ENCODE data around the gene RABL6. TPM values are rescaled to one million over a fixed set of nuclear protein-coding genes. Genes with fewer than 3 reads are reported as not detected.
"Not testable (repeated sequence)": the region's sequence is repeated elsewhere in the genome, so short reads cannot be mapped to it uniquely, and the experiment has no call there.

The RABL6 gene
- total and polyA plus RNA-seq, 2 donors (not counting 1 experiment from before 2014, with no cell fraction given): 36.8 to 59.6 TPM

GRCh38 chr9:136832581-136832980 lies 24.8 kb downstream of the RABL6 start:
- no peaks in the 10 kb centered on the region for H3K79me2 ChIP-seq (ENCODE audit: control insufficient read depth, insufficient read depth, low read length)
- no peak overlapping the region for H3K4me2 ChIP-seq (ENCODE audit: extremely low read depth, insufficient read depth, low read length)
- no peaks in the 10 kb centered on the region for H4K20me1 ChIP-seq (ENCODE audit: control insufficient read depth, extremely low read depth, insufficient read depth, low read length)
- DNase-seq (ENCODE audit: low read depth in 2 of 2): no peak
- H2AFZ ChIP-seq (ENCODE audit: low read length): no peak overlapping the region
- H3K9me3 ChIP-seq (ENCODE audit: control insufficient read depth, insufficient read depth, low read depth, low read length): no peaks in the 10 kb centered on the region
- peaks cover 23% of the 10 kb centered on the region for H3K36me3 ChIP-seq (ENCODE audit: control insufficient read depth, insufficient read depth, low read length)
- no peaks in the 10 kb centered on the region for H3K4me1 ChIP-seq (ENCODE audit: control insufficient read depth, extremely low read depth, insufficient read depth, low read length)
- TF ChIP-seq, protein P1, sequence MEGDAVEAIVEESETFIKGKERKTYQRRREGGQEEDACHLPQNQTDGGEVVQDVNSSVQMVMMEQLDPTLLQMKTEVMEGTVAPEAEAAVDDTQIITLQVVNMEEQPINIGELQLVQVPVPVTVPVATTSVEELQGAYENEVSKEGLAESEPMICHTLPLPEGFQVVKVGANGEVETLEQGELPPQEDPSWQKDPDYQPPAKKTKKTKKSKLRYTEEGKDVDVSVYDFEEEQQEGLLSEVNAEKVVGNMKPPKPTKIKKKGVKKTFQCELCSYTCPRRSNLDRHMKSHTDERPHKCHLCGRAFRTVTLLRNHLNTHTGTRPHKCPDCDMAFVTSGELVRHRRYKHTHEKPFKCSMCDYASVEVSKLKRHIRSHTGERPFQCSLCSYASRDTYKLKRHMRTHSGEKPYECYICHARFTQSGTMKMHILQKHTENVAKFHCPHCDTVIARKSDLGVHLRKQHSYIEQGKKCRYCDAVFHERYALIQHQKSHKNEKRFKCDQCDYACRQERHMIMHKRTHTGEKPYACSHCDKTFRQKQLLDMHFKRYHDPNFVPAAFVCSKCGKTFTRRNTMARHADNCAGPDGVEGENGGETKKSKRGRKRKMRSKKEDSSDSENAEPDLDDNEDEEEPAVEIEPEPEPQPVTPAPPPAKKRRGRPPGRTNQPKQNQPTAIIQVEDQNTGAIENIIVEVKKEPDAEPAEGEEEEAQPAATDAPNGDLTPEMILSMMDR (conservative IDR thresholded peaks at IDR 0.05 in 1 of 2, IDR thresholded peaks at IDR 0.05 in 1 of 2; ENCODE audit: low read depth in 1 of 2, low read length in 2 of 2): no peak
- no peak for TF ChIP-seq EZH2 (IDR thresholded peaks at IDR 0.05; ENCODE audit: low read length, missing control alignments)
- no peak overlapping the region for H3K9ac ChIP-seq (ENCODE audit: insufficient read depth, low read length)
- H3K27me3 ChIP-seq (ENCODE audit: control insufficient read depth, insufficient read depth, low read length): no peaks in the 10 kb centered on the region
- no peak overlapping the region for H3K27ac ChIP-seq (ENCODE audit: insufficient read depth, low read length)
- no peak overlapping the region for H3K4me3 ChIP-seq (replicated peaks in 1 of 4; ENCODE audit: control extremely low read depth in 1 of 4, insufficient read depth in 1 of 4, low read depth in 3 of 4, low read length in 4 of 4)

- not testable (repeated sequence) for H3K9ac ChIP-seq (ENCODE audit: insufficient read depth, low read length); H3K4me2 ChIP-seq (ENCODE audit: extremely low read depth, insufficient read depth, low read length); H3K4me1 ChIP-seq (ENCODE audit: control insufficient read depth, extremely low read depth, insufficient read depth, low read length); H3K27ac ChIP-seq (ENCODE audit: insufficient read depth, low read length); DNase-seq (ENCODE audit: low read depth in 2 of 2); H4K20me1 ChIP-seq (ENCODE audit: control insufficient read depth, extremely low read depth, insufficient read depth, low read length); H3K9me3 ChIP-seq (ENCODE audit: control insufficient read depth, insufficient read depth, low read depth, low read length); H3K4me3 ChIP-seq (replicated peaks in 1 of 4; ENCODE audit: control extremely low read depth in 1 of 4, insufficient read depth in 1 of 4, low read depth in 3 of 4, low read length in 4 of 4); H2AFZ ChIP-seq (ENCODE audit: low read length); H3K27me3 ChIP-seq (ENCODE audit: control insufficient read depth, insufficient read depth, low read length); H3K79me2 ChIP-seq (ENCODE audit: control insufficient read depth, insufficient read depth, low read length)
- peaks cover 19% of the 10 kb centered on the region for H3K36me3 ChIP-seq (ENCODE audit: control insufficient read depth, insufficient read depth, low read length)
Observed at GRCh38 chr9:136833381-136834048, 25.8 kb downstream of the RABL6 start.

- peaks cover 19% of the 10 kb centered on the region for H3K36me3 ChIP-seq (ENCODE audit: control insufficient read depth, insufficient read depth, low read length)
- TF ChIP-seq, protein P1 (conservative IDR thresholded peaks at IDR 0.05 in 1 of 2, IDR thresholded peaks at IDR 0.05 in 1 of 2; ENCODE audit: low read depth in 1 of 2, low read length in 2 of 2): no peak
- TF ChIP-seq EZH2 (IDR thresholded peaks at IDR 0.05; ENCODE audit: low read length, missing control alignments): no peak
- H3K27me3 ChIP-seq (ENCODE audit: control insufficient read depth, insufficient read depth, low read length): no peaks in the 10 kb centered on the region
- no peak overlapping the region for H3K4me2 ChIP-seq (ENCODE audit: extremely low read depth, insufficient read depth, low read length)
- no peaks in the 10 kb centered on the region for H3K9me3 ChIP-seq (ENCODE audit: control insufficient read depth, insufficient read depth, low read depth, low read length)
- no peaks in the 10 kb centered on the region for H4K20me1 ChIP-seq (ENCODE audit: control insufficient read depth, extremely low read depth, insufficient read depth, low read length)
- H3K4me1 ChIP-seq (ENCODE audit: control insufficient read depth, extremely low read depth, insufficient read depth, low read length): no peaks in the 10 kb centered on the region
- H3K4me3 ChIP-seq (replicated peaks in 1 of 4; ENCODE audit: control extremely low read depth in 1 of 4, insufficient read depth in 1 of 4, low read depth in 3 of 4, low read length in 4 of 4): no peak overlapping the region
- no peak overlapping the region for H2AFZ ChIP-seq (ENCODE audit: low read length)
- H3K79me2 ChIP-seq (ENCODE audit: control insufficient read depth, insufficient read depth, low read length): no peaks in the 10 kb centered on the region
- H3K9ac ChIP-seq (ENCODE audit: insufficient read depth, low read length): no peak overlapping the region
- no peak for DNase-seq (ENCODE audit: low read depth in 2 of 2)
- no peak overlapping the region for H3K27ac ChIP-seq (ENCODE audit: insufficient read depth, low read length)
Observed at GRCh38 chr9:136835162-136835931, 27.6 kb downstream of the RABL6 start.
